Motor neuron (in vitro differentiated cells): ENCODE results near the gene PFN1. TPM values are rescaled to one million over a fixed set of nuclear protein-coding genes. Genes with fewer than 3 reads are reported as not detected.

Experiments
- ATAC-seq, 8 experiments: fragments of 200-7000 bp; cut with Tn5 transposase; replicated peaks in 6 of 8; 2 replicates each; pipeline ENCODE4 v1.8.0; 2021; ENCODE audit warnings: mild to moderate bottlenecking in 8 of 8, moderate library complexity in 8 of 8
- H3K27ac ChIP-seq, 2 donors: fragments of 250-450 bp; sonication (Bioruptor Pico); 2 replicates each; pipeline ENCODE4 v1.9.0; 2021; ENCODE audit warnings: antibody characterized with exemption in 2 of 2, mild to moderate bottlenecking in 2 of 2, moderate library complexity in 1 of 2
- H3K4me1 ChIP-seq, 2 donors: fragments of 250-450 bp; sonication (Bioruptor Pico); replicated peaks in 1 of 2; 2 replicates each; pipeline ENCODE4 v1.6.1; 2021; ENCODE audit warnings: antibody characterized with exemption in 2 of 2, mild to moderate bottlenecking in 2 of 2, moderate library complexity in 1 of 2
- H3K4me3 ChIP-seq, 5 donors: fragments of 250-450 bp; sonication (Bioruptor Pico); 2 replicates each; pipeline ENCODE4 v1.9.0; 2021; ENCODE audit warnings: antibody characterized with exemption in 5 of 5, mild to moderate bottlenecking in 5 of 5, moderate library complexity in 4 of 5
- WGBS, 10 experiments: fragments of 450-650 bp; shearing (Covaris generic); methylation state at CpG; one replicate each; pipeline ENCODE4 v1.0.0; 2022; 5-methylcytosine and 5-hydroxymethylcytosine counted together
- in situ Hi-C, 9 experiments: fragments of 400-800 bp; cut with MboI; loops; one replicate each; pipeline ENCODE4 v1.15.0; 2021; ENCODE audit warnings: low sequenced_read_pairs in 9 of 9, low pct_unique_long_range_greater_than_20kb in 2 of 9; ENCODE audit not compliant: unreplicated experiment in 9 of 9
- total RNA-seq, 8 experiments: library from RNA; unstranded; fragments of 300-600 nt; gene quantifications; 2 replicates each; pipeline versions ENCODE4 v1.2.3 to v1.2.4, GENCODE V29; 2022

The PFN1 gene
- total RNA-seq, 8 experiments from 2014 or later = 143 to 541 (median 257) TPM

GRCh38 chr17:4973256-4974114, 25.2 kb upstream of the PFN1 start:
- no peak for ATAC-seq
- H3K4me3 ChIP-seq = no peak overlapping the region
- H3K4me1 ChIP-seq = peaks cover 10 to 16% of the 10 kb centered on the region in 2 donors
- H3K27ac ChIP-seq = no peak overlapping the region
- 80 to 92% (median 90%) methylated on average over 1 to 5 of the region's 10 CpGs; no CpG with 5 or more reads in 6 of the 10 experiments for WGBS, 10 experiments
- in situ Hi-C loops = loop anchor here in 1 of 9 experiments (25.0 kb wide), 1 partner anchor 89 kb away; no protein-coding TSS in a partner anchor

GRCh38 chr17:4972752-4973151, 24.4 kb upstream of the PFN1 start:
- no peak for ATAC-seq
- Histone ChIP-seq H3K27ac (no peak overlapping the region), H3K4me3 (no peak overlapping the region), H3K4me1 (peaks cover 10 to 18% of the 10 kb centered on the region in 2 donors)
- in situ Hi-C loops = loop anchor here in 1 of 9 experiments (25.0 kb wide), 1 partner anchor 90 kb away; no protein-coding TSS in a partner anchor
- WGBS, 10 experiments = 81 to 83% methylated on average over 1 to 6 of the region's 12 CpGs; no CpG with 5 or more reads in 8 of the 10 experiments

GRCh38 chr17:4972322-4972721, 24.0 kb upstream of the PFN1 start:
- ATAC-seq = no peak
- no peak overlapping the region for H3K4me3 ChIP-seq
- H3K4me1 ChIP-seq = peaks cover 10 to 18% of the 10 kb centered on the region in 2 donors
- H3K27ac ChIP-seq = no peak overlapping the region
- 20 to 100% (median 60%) methylated on average over 1 of the region's 12 CpGs; no CpG with 5 or more reads in 7 of the 10 experiments for WGBS, 10 experiments
- in situ Hi-C loops = loop anchor here in 1 of 9 experiments (25.0 kb wide), 1 partner anchor 90 kb away; no protein-coding TSS in a partner anchor

- no peak for ATAC-seq
- peaks cover 10 to 18% of the 10 kb centered on the region in 2 donors for H3K4me1 ChIP-seq
- in situ Hi-C loops = loop anchor here in 1 of 9 experiments (25.0 kb wide), 1 partner anchor 90 kb away; no protein-coding TSS in a partner anchor
- H3K4me3 ChIP-seq = no peak overlapping the region
- H3K27ac ChIP-seq = no peak overlapping the region
- WGBS, 10 experiments = 40 to 100% (median 89%) methylated on average over 1 to 5 of the region's 6 CpGs; no CpG with 5 or more reads in 1 of the 10 experiments
Observed at GRCh38 chr17:4971826-4972225, 23.5 kb upstream of the PFN1 start.

GRCh38 chr17:4970273-4970672, 21.9 kb upstream of the PFN1 start:
- Histone ChIP-seq H3K4me3 (no peak overlapping the region), H3K27ac (no peak overlapping the region), H3K4me1 (peaks cover 16 to 25% of the 10 kb centered on the region in 2 donors)
- ATAC-seq = no peak
- 80 to 100% (median 95%) methylated on average over 1 to 4 of the region's 8 CpGs; no CpG with 5 or more reads in 3 of the 10 experiments for WGBS, 10 experiments
- in situ Hi-C loops = loop anchor here in 1 of 9 experiments (25.0 kb wide), 1 partner anchor 92 kb away; no protein-coding TSS in a partner anchor

- H3K27ac ChIP-seq = peak overlapping the region; percentile 99
- 50 to 92% (median 80%) methylated on average over 1 to 12 of the region's 16 CpGs; no CpG with 5 or more reads in 3 of the 10 experiments for WGBS, 10 experiments
- in situ Hi-C loops = loop anchor here in 1 of 9 experiments (25.0 kb wide), 1 partner anchor 93 kb away; no protein-coding TSS in a partner anchor
- H3K4me3 ChIP-seq = peak overlapping the region; percentile 75 to 87 (median 82)
- ATAC-seq = no peak
- H3K4me1 ChIP-seq = peaks cover 16 to 25% of the 10 kb centered on the region in 2 donors
Observed at GRCh38 chr17:4969551-4970173, 21.3 kb upstream of the PFN1 start.

GRCh38 chr17:4969047-4969550, 20.8 kb upstream of the PFN1 start:
- 0 to 100% methylated on average over 1 of the region's 15 CpGs; no CpG with 5 or more reads in 8 of the 10 experiments for WGBS, 10 experiments
- no peak for ATAC-seq
- H3K4me1 ChIP-seq = peaks cover 16 to 25% of the 10 kb centered on the region in 2 donors
- in situ Hi-C loops = loop anchor here in 1 of 9 experiments (25.0 kb wide), 1 partner anchor 93 kb away; no protein-coding TSS in a partner anchor
- H3K27ac ChIP-seq = peak overlapping the region; percentile 99
- H3K4me3 ChIP-seq = peak overlapping the region; percentile 75 to 87 (median 82)

- 0 to 61% (median 20%) methylated on average over 1 to 13 of the region's 23 CpGs; no CpG with 5 or more reads in 5 of the 10 experiments for WGBS, 10 experiments
- peak in 1 of 8 experiments; percentile 0 for ATAC-seq
Observed at GRCh38 chr17:4968486-4969046, 20.2 kb upstream of the PFN1 start.

GRCh38 chr17:4967539-4968485, 19.5 kb upstream of the PFN1 start, which contains the start of gene SPAG7:
TSS of gene SPAG7 (minus strand) at chr17:4967817. CDS start at chr17:4967804, 13 bp downstream.
- peaks cover 16 to 25% of the 10 kb centered on the region in 2 donors for H3K4me1 ChIP-seq
- peak; percentile 57 to 72 (median 63) for ATAC-seq
- H3K4me3 ChIP-seq = peak within 1 kb of the TSS; percentile 75 to 87 (median 82)
- H3K27ac ChIP-seq = peak within 1 kb of the TSS; percentile 99
- in situ Hi-C loops = loop anchor here in 1 of 9 experiments (25.0 kb wide), 1 partner anchor 94 kb away; no protein-coding TSS in a partner anchor
- WGBS, 10 experiments = 0 to 4% (median 0%) methylated on average over 3 to 23 of the region's 66 CpGs; no CpG with 5 or more reads in 4 of the 10 experiments

More at GRCh38 chr17:4968486-4969046, 20.2 kb upstream of the PFN1 start:
- peak overlapping the region; percentile 75 to 87 (median 82) for H3K4me3 ChIP-seq
- in situ Hi-C loops = loop anchor here in 1 of 9 experiments (25.0 kb wide), 1 partner anchor 94 kb away; no protein-coding TSS in a partner anchor
- H3K27ac ChIP-seq = peak overlapping the region; percentile 99
- H3K4me1 ChIP-seq = peaks cover 16 to 25% of the 10 kb centered on the region in 2 donors

GRCh38 chr17:4966844-4967538, 18.7 kb upstream of the PFN1 start:
- H3K4me1 ChIP-seq = peaks cover 16 to 25% of the 10 kb centered on the region in 2 donors
- peak; percentile 76 to 89 (median 87) for ATAC-seq
- WGBS, 10 experiments = 0 to 2% (median 0%) methylated on average over 1 to 12 of the region's 42 CpGs; no CpG with 5 or more reads in 2 of the 10 experiments
- in situ Hi-C loops = loop anchor here in 1 of 9 experiments (25.0 kb wide), 1 partner anchor 95 kb away; no protein-coding TSS in a partner anchor
- H3K27ac ChIP-seq = peak overlapping the region; percentile 99
- H3K4me3 ChIP-seq = peak overlapping the region; percentile 75 to 87 (median 82)
